GM12801 (cell line): Measurements from ENCODE around the gene RNF112.

Source experiments
- CTCF ChIP-seq: IDR thresholded peaks from one replicate; pipeline ENCODE4 v1.5.1; 2011; ENCODE audit warnings: control low read depth; ENCODE audit not compliant: insufficient read length; ENCODE audit errors: extremely low read depth

The RNF112 gene

GRCh38 chr17:19382531-19383444 lies 28.2 kb upstream of the RNF112 start:
- no peak for TF ChIP-seq CTCF

- TF ChIP-seq CTCF = no peak
Observed at GRCh38 chr17:19383681-19384470, 27.2 kb upstream of the RNF112 start.

GRCh38 chr17:19384723-19385391 lies 26.2 kb upstream of the RNF112 start:
- no peak for TF ChIP-seq CTCF

- no peak for TF ChIP-seq CTCF
Observed at GRCh38 chr17:19385521-19385983, 25.5 kb upstream of the RNF112 start.

GRCh38 chr17:19386051-19386929 lies 24.7 kb upstream of the RNF112 start:
- no peak for TF ChIP-seq CTCF

- TF ChIP-seq CTCF = no peak
Observed at GRCh38 chr17:19386974-19387920, 23.8 kb upstream of the RNF112 start, which contains the start of gene MFAP4. MFAP4 (minus strand) TSS chr17:19387190; CDS start chr17:19387155, 35 bp downstream.
